SW480 (cell line): ENCODE measurements around the gene LIMA1.
A peak's percentile ranks its signal among the peaks of the same experiment; 100 is the strongest.
"Not testable (repeated sequence)": the region's sequence is repeated elsewhere in the genome, so short reads cannot be mapped to it uniquely, and the experiment has no call there.

Experiments
- DNase-seq: peaks from one replicate; pipeline ENCODE4 v3.0.0-alpha.2; 2016; ENCODE audit warnings: low spot score

Gene LIMA1

DNA sequence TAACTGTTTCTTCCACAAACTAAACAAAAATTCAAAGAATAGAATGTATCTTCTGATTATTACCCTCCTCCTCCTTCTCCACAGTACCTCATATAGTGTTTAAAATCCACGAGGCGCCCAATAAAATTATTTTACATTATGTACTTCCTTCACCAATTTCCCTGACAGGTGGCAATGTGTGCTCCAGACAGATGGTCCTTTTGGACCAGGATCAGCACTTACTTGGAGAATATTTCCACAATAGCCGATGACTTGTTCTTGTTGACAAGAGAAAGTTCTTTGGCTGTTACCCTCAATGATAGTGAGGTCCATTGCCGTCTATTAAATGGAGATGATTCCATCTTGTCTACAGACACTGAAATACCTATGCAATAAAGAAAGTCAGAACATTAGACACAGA is 34.9 kb downstream of the LIMA1 start:
- no peak for DNase-seq

DNA sequence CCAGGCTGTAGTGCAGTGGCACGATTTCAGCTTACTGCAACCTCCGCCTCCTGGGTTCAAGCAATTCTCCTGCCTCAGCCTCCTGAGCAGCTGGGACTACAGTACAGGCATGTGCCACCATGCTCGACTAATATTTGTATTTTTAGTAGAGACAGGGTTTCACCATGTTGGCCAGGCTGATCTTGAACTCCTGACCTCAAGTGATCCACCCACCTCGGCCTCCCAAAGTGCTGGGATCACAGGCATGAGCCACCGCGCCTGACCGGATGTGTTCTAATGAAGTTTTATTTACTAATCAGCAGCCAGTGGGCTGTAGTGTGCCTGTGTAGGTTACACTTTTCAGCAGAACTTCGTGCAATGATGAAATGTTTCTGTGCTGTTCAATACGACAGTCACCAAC is 35.7 kb downstream of the LIMA1 start:
- DNase-seq: not testable (repeated sequence)

DNA sequence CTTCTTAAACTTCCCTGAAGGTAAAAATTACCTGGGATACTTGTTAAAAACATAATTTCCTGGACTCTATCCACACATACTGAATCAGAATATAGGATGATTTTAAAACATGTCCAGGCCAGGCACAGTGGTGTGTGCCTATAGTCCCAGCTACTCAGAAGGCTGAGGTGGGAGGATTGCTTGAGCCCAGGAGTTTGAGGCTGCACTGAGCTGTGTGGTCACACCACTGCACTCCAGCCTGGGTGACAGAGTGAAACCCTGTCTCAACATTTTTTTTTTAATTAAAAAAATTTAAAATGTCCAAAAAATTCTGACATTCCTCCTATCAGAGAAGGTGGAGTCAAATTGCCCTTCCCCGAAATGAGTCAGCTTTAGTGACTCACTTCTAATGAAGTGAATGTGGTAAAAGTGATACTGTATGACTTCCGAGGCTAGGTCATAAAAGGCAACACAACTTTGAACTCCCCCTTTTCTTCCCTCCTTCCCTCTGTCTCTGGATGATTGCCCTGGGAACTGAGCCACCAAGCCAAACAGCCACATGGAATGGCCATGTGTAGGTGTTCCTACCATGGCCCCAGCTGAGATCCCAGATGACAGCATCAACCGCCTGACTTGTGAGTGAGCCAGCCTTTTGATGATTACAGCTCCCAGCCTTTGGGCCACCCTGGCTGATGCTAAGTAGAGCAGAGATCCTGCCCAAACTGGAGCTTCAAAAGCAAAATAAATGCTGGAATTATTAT is 36.3 kb downstream of the LIMA1 start:
- peak; percentile 99 for DNase-seq

DNA sequence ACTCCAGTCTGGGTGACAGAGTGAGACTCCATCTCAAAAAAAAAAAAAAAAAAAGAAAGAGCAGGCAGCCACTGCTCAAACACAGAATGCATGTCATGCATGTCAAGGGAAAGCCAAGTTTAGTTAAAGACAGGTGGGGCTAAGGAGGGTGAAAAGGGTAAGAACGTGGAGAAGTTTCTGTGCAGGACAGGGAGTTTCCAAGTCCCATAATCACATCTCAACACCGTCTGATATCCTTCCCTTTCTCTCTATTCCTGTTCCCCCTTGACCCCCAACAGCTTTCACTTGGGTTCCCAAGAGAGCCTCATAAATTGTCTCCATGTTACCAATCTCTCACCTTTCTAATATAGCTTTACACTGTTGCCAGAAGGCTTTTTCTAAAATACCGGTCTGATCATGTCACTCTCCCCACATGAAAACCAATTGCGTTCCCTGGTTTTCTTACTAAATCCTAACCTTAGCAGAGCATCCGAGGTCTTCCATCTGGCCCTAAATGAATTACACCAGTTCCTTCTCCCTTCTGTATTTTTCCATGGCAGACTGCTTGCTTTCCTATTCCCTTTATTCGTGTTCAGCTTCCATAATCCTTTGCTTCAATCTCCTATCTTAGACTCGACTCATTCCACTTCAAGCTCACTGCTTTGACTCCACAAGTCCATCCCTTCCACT is 37.0 kb downstream of the LIMA1 start:
- DNase-seq: no peak

DNA sequence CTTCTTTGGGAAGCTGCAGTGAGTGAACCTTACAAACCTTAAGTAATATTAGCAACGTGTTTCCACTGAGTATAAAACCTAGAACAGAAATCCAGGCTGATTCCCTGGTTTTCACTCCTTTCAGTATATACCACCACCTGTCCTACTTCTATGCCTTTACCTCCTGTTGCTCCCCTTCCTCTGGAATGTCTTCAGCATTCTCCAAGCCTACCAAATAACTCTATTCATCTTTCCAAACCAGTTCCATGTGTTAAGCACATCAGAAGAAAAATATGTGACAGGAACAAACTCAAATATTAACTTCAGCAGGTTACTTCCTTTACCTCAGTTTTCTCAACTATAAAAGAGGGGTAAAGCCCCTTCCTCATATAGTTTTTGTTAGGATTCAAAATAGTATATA is 39.8 kb downstream of the LIMA1 start:
- no peak for DNase-seq

DNA sequence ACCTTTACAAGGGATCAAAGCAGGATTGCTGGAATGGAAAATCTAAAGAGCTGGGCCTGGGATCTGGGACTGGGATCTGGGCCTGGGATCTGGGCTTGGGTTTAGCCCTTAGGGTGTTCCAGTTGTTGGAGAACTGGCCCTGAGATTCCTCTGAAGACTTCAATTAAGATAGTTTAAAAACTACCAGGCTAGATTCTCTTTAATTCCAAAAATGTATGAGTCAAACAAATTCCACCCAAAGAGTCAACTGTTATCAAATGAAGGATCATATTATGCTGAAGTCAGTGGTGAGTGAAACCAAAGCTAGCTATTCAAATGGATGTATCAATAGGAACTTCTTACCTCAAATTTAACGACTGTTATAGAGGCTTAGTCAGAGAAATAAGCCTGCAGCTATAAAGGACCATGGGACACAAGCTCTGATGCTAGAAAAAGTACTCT is 40.5 kb downstream of the LIMA1 start:
- peak; percentile 36 for DNase-seq

DNA sequence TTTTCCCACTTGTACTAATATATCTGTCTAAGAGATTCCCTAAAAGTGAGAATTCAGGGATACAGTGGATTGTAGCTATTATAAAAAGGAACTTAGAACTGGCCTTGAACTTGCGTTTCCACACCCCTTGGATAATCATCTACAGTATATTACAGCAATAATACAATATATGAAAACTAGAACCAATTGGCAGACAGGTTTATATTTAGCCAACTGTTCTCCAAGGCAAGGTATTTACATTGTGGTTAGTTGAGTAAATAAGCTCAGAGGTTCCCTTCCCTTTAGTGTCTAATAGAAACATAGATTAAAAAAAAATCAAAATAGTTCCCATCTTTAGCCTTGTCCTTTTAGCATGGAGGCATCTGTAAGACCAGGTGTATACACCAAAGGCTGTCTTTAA is 42.1 kb downstream of the LIMA1 start:
- DNase-seq: peak; percentile 57

DNA sequence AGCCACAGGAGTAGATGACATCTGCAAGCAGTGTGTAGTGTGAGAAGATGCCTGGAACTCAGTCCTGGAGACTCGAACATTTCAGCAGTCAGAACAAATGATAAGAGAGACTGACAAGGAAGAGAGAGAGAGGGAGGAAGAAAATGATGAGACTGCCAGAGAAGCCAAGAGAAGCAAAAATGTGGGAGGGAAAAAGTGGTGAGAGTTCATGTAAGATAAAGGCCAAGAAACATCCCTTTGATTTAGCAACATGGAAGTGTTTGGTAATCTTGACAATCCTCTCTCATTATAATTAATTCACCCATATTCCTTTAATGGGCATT is 42.6 kb downstream of the LIMA1 start:
- DNase-seq: no peak

DNA sequence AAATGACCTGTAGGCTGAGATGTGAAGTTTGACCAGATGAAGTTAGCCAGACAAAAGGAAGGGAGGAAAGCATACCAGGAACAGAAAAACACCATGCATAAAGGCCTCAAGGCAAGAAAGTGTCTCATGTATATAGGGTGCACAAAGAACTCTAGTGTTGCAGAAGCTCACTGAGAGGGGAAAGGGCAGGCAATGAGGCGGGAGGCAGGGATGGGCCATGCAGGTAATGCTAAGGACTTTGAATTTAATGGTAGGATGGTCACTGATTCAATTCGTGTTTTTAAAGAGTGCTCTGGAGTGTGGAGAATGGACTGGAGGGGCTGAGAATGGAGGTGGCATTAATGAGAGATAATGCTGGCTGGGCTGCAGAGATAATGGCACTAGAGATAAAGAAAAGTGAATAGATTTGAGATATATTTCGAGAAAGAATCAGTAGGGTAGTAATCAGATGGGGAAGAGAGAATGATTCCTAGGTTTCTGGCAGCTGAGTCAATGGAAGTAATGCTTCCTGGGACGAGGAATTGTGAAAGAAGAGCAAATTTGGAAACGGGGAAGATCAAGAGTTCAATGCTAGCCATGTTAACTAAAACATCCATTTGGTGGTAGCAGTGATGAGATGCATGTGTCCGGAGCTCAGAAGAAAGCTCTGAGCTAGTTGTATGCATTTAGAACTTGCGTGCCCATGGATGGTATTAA is 43.1 kb downstream of the LIMA1 start:
- DNase-seq: no peak

DNA sequence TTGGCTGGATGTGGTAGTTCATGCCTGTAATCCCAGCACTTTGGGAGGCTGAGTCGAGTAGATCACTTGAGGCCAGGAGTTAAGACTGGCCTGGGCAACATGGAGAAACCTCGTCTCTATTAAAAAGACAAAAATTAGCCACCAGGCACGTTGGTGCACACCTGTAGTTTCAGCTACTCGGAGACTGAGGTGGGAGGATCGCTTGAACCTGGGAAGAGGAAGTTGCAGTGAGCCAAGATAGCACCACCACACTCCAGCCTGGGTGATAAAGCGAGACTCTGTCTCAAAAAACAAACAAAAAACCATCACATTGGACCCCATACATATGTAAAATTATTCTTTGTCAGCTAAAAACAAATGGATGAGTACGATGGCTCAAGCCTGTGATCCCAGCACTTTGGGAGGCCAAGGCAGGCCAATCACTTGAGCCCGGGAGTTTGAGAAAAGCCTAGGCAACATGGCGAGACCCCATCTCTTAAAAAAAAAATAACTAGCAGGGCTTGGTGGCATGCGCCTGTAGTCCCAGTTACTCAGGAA is 43.9 kb downstream of the LIMA1 start:
- DNase-seq: no peak

DNA sequence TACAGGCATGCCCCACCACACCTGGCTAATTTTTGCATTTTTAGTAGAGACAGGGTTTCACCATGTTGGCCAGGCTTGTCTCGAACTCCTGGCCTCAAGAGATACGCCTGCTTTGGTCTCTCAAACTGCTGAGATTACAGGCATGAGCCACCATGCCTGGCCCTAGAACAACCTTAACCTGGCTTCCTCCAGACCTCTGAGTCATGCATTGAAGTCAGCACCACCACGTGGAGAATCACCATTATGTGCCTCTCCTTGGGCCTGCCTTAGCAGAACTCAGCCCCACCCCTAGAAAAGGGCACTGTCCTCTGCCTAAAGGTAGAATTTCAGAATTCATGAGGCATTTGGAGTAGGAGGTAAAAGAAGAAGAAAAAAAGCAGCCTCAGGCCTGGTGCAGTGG is 49.0 kb downstream of the LIMA1 start:
- peak; percentile 28 for DNase-seq

DNA sequence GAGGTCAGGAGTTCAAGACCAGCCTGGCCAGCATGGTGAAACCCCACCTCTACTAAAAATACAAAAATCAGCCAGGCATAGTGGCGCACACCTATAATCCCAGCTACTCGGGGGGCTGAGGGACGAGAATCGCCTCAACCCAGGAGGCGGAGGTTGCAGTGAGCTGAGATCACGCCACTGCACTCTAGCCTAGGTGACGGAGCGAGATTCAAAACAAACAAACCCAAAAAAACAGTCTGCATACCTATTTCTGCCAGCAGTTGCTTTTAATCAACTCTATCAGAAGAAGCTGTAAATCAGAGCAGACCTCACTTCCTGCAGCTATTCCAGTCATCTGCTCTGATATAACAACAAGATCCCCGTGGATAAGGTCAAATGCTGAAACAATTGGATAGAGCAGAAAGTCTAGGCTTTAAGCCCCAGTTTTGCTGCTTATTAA is 50.5 kb downstream of the LIMA1 start:
- no peak for DNase-seq

DNA sequence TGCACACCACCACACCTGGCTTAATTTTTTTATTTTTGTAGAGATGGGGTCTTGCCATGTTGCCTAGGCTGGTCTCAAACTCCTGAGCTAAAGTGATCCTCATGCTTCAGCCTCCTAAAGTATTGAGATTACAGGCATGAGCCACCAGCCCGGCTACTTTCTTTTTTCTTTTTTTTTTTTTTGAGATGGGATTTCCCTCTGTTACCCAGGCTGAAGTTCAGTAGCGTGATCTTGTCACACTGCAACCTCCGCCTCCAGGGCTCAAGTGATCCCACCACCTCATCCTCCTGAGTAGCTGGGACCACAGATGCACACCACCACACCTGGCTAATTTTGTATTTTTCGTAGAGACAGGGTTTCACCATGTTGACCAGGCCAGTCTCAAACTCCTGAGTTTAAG is 51.1 kb downstream of the LIMA1 start:
- DNase-seq: no peak

DNA sequence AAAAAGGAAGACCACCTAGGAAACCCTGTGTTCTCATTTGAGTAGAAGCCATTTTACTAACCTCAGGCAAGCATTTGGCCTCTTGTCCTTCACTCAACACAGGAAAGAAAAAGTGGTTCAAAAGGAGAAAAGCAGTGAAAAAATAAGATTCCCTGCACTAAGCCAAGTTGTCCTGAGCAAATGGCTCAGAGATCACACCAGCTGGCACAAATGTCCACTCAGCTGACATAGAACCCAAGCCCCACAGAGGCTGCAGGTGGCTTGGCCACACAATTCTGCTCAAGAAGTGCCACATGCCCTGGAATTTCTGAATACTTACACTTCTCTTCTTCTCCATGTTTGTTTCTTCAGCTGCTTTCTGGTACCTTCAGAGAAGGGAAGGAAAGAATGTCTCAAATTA is 52.0 kb downstream of the LIMA1 start:
- no peak for DNase-seq

DNA sequence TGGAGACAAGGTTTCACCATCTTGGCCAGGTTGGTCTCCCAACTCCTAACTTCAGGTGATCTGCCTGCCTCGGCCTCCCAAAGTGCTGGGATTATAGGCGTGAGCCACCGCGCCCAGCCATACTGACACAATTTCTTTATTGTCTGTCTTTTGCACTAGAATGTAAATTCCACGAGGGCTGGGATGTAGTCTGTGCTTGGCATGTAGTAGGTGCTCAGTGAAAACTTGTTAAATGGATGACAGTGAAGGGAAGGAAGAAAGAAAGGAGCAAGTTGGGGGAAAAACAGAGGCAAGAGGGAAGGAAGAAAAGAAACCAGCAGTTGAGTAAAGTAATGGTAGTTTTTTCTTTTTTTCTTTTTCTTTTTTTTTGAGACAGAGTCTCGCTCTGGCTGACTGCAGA is 53.1 kb downstream of the LIMA1 start:
- DNase-seq: no peak

DNA sequence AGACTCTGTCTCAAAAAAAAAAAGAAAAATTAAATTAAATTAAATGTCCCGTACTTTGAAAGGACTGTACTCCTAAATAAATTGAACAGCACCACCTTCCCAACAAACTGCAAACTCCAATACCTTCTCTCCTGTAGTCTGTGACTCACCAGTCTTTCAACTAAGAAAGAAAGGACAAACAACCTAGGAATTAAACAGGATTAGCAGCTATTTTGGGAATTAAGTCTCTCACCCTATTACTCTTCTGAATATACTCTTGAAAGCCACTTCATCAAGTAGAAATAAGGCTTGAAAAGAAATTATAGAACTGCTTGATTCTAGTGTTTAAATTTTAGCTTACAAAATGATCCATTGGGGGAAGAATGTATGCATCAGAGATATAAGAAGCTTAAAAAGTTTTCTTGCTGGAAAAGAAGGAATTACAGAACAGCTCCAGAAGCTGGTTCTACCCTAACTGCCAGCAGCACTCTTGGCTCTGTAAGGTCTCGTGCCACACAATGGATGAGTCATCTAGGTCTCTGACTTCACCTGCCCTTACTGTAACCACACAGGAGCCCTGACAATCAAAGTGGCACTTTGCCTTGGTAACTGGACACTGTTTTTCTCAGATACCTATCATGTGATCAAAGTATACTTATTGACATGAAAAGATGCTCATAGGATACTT is 59.2 kb downstream of the LIMA1 start:
- peak; percentile 94 for DNase-seq

DNA sequence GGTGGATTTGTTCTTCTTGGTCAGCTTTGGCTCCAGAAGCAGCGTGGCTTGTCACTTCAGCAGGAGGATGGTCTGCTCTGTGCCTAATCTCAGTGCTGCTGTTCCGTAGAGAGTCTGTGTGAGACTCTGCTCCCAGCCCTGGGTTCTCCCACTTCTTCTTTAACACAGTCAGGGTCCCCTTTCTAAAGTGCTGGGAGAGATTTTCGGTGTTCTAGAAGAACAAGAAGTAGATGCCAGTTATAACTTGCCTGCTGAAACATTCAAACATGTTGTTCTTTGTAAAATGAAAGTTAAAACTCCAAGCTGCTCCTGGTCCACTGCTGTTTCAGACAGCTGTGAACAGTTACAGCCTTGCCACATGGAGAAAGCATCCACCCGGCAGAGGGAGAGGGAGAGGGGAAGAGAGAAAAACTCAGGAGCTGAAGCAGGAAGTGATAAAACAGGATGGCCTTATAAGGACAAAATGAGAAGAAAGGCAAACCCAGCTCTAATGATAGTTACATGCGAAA is 61.0 kb downstream of the LIMA1 start:
- DNase-seq: no peak

DNA sequence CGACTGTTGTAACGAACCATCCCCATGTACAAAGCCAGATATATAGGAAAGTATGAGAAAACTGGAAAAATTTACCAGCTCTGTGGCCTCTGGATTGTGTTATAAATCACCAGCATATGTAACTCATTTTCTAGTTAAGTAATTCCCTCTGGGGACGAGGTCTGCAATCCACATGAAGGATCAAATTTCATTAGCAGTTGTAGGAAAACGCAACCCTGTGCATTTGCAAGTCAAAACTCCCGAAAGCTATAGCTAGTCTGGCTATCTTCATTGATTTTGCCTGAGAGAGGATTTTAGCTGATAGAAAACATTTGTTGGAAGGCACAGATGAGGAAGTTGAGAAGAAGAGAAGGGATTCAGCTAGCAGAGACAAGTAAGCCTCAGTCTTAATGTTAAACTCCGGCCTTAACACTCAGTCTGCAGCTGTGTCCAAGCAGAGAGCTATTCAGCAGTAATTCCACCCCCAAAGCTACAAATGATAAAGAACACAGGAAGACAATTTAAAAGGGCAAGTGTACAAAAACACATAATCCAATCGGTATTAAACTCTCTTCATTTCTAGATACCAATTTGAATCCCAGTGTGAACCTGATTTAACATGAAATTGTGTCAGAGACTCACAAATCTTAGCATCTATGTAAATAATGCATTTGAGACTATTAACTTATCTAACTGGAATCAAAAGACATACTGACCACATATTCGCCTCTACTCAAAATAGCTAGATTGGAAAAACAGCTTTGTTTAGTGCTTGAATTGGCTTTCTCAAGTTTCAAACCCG is 61.9 kb downstream of the LIMA1 start:
- DNase-seq: no peak

DNA sequence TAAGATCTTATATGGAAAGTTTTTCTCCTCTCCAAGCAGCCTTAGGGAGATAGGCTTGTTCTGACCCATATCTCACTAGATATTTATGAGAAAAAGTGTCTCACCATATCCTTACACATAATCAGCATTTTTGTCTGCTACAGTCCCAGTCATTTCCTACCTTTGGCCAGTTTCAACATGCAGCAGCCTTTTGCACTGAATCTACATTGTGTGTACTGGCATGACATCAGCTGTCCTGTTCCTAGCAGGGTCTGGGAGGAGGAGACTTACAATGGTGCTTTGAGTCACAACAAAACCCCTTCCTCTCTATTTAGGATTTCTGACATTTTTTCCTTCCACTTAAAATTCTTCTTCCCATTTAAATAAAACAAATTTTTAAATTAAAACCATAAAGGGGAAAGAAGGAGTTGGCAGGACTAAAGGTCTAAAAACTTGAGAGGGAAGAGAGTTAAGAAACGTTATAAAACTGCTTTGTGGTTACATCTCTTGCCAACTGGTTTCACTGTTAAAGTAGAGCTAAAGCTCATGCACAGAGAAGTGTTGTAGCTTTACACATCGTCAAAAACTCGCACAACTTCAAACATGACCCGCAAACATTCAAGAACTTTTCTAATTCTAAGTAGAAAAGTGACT is 62.8 kb downstream of the LIMA1 start:
- no peak for DNase-seq

DNA sequence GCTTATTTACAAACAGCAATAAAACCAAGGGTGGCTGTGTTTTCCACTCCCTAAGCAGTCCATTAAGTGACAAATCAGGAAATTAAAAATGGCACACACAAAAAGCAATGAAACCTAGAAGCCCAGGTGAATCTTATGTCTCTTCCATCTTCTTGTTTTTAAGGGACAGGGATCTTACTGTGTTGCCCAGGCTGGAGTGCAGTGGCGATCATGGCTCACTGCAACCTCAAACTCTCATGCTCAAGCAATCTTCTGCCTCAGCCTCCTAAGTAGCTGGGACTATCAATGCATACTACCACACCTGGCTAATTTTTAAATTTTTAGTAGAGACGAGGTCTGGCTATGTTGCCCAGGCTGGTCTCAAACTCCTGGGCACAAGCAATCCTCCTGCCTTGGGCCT is 63.8 kb downstream of the LIMA1 start:
- DNase-seq: no peak

DNA sequence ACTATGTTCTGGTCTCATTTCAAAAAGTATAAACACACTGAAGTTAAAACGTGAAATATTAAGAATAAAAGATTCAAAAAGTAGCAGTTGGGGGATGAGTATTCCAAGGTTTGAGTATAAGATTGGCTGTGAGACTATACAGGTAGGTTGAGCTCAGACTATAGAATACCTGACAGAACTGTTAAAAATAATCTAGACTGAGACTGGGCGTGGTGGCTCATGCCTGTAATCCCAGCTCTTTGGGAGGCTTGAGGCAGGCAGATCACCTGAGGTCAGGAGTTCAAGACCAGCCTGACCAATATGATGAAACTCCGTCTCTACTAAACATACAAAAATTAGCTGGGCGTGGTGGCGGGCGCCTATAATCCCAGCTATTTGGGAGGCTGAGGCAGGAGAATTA is 64.3 kb downstream of the LIMA1 start:
- DNase-seq: not testable (repeated sequence)
